GM12872 (cell line): ENCODE measurements around the gene AGRN.

Experiments used
- CTCF ChIP-seq: IDR thresholded peaks from 3 replicates; pipeline ENCODE4 v1.5.1; 2011; ENCODE audit warnings: low read depth, mild to moderate bottlenecking, low read length, moderate library complexity; ENCODE audit not compliant: insufficient read depth

Gene AGRN

GRCh38 chr1:980137-980571 lies 39.8 kb upstream of the AGRN start:
- TF ChIP-seq CTCF: no peak

GRCh38 chr1:980602-981395 lies 39.1 kb upstream of the AGRN start:
- TF ChIP-seq CTCF: no peak

- no peak for TF ChIP-seq CTCF
Observed at GRCh38 chr1:981491-981954, 38.4 kb upstream of the AGRN start.

GRCh38 chr1:981955-982558 lies 37.9 kb upstream of the AGRN start, which contains the start of gene PERM1:
PERM1 (minus strand) TSS chr1:982093; CDS start chr1:981029, 1,064 bp downstream.
- TF ChIP-seq CTCF: no peak

GRCh38 chr1:982765-983436 lies 37.0 kb upstream of the AGRN start:
- no peak for TF ChIP-seq CTCF

GRCh38 chr1:983798-984475 lies 36.0 kb upstream of the AGRN start:
- TF ChIP-seq CTCF: peak; percentile 86

GRCh38 chr1:984476-984814 lies 35.5 kb upstream of the AGRN start:
- no peak for TF ChIP-seq CTCF
